ENCODE data around the gene THOC6.

The THOC6 gene

GRCh38 chr16:3076577-3076976 is 52.7 kb downstream of the THOC6 start:
- Histone ChIP-seq H3K36me3 (ENCODE audit: low read depth) (no peaks in the 10 kb centered on the region), H3K9me3 (ENCODE audit: severe bottlenecking) (no peaks in the 10 kb centered on the region), H3K4me3 (ENCODE audit: severe bottlenecking) (no peak overlapping the region), H3K27me3 (ENCODE audit: insufficient read depth, poor library complexity, severe bottlenecking) (peaks cover 13% of the 10 kb centered on the region), H3K4me1 (ENCODE audit: insufficient read depth, poor library complexity, severe bottlenecking) (no peaks in the 10 kb centered on the region), H3K27ac (ENCODE audit: poor library complexity, severe bottlenecking) (no peak overlapping the region)
- no peak for DNase-seq (ENCODE audit: low spot score)
- ATAC-seq (ENCODE audit: low read depth) = no peak
- TF ChIP-seq CTCF (IDR thresholded peaks at IDR 0.05; ENCODE audit: poor library complexity, severe bottlenecking) = no peak
